CD8-positive, alpha-beta memory T cell (primary cell): Measurements from ENCODE around the gene SEMA5A. TPM values are rescaled to one million over a fixed set of nuclear protein-coding genes. Genes with fewer than 3 reads are reported as not detected.

Source experiments
- CTCF ChIA-PET: fragments of 350-600 bp; sonication (Branson Sonifier 250); formaldehyde crosslinking; loops from one replicate; lab custom pipeline; 2021; ENCODE audit warnings: antibody characterized with exemption; lab: Charles Lee
- POLR2A ChIA-PET: fragments of 350-600 bp; sonication (Branson Sonifier 250); formaldehyde crosslinking; loops from one replicate; lab custom pipeline; 2021; ENCODE audit warnings: antibody characterized with exemption; lab: Charles Lee
- DNase-seq, 5 donors: peaks; one replicate each; pipeline versions ENCODE4 v3.0.0 to v3.0.0-alpha.2; 2020 to 2022; ENCODE audit warnings: mixed read lengths in 1 of 5
- H3K27ac ChIP-seq: one replicate; pipeline ENCODE4 v1.7.0; 2013; ENCODE audit warnings: low read depth, mild to moderate bottlenecking, low read length, moderate library complexity
- H3K27me3 ChIP-seq: 2 replicates; pipeline ENCODE4 v1.7.0; 2013; ENCODE audit warnings: low read length, mild to moderate bottlenecking; ENCODE audit not compliant: insufficient read depth, poor library complexity, severe bottlenecking
- H3K36me3 ChIP-seq: 2 replicates; pipeline ENCODE4 v1.7.0; 2013; ENCODE audit warnings: mild to moderate bottlenecking, low read length, moderate library complexity; ENCODE audit not compliant: insufficient read depth
- H3K4me1 ChIP-seq: 2 replicates; pipeline ENCODE4 v1.7.0; 2013; ENCODE audit warnings: mild to moderate bottlenecking, low read length, moderate library complexity; ENCODE audit not compliant: insufficient read depth
- H3K4me3 ChIP-seq: 2 replicates; pipeline ENCODE4 v1.7.0; 2013; ENCODE audit warnings: mild to moderate bottlenecking, low read length
- H3K9me3 ChIP-seq: 2 replicates; pipeline ENCODE4 v1.7.0; 2013; ENCODE audit warnings: mild to moderate bottlenecking, low read length
- H3K27ac Mint-ChIP-seq, 8 donors: one replicate each; pipeline ENCODE4 v1.8.0; 2020 to 2021; ENCODE audit warnings: mixed read lengths in 8 of 8, mild to moderate bottlenecking in 6 of 8, inconsistent platforms in 3 of 8, moderate library complexity in 3 of 8
- H3K27me3 Mint-ChIP-seq, 2 donors: one replicate each; pipeline ENCODE4 v1.8.0; 2020 to 2021; ENCODE audit warnings: mixed read lengths in 2 of 2, mild to moderate bottlenecking in 1 of 2, moderate library complexity in 1 of 2
- H3K36me3 Mint-ChIP-seq, 3 donors: one replicate each; pipeline ENCODE4 v1.8.0; 2020 to 2021; ENCODE audit warnings: mixed read lengths in 3 of 3, inconsistent platforms in 1 of 3, mild to moderate bottlenecking in 1 of 3
- H3K4me1 Mint-ChIP-seq, 3 donors: one replicate each; pipeline ENCODE4 v1.8.0; 2020 to 2021; ENCODE audit warnings: mixed read lengths in 3 of 3, inconsistent platforms in 1 of 3, mild to moderate bottlenecking in 1 of 3
- H3K4me3 Mint-ChIP-seq, 7 donors: one replicate each; pipeline ENCODE4 v1.8.0; 2020 to 2021; ENCODE audit warnings: mixed read lengths in 7 of 7, mild to moderate bottlenecking in 6 of 7, moderate library complexity in 4 of 7, inconsistent platforms in 2 of 7
- H3K9me3 Mint-ChIP-seq, 5 donors: one replicate each; pipeline ENCODE4 v1.8.0; 2020 to 2022; ENCODE audit warnings: mixed read lengths in 5 of 5, mild to moderate bottlenecking in 3 of 5, moderate library complexity in 2 of 5, inconsistent platforms in 1 of 5
- polyA plus RNA-seq: library from polyadenylated mRNA; unstranded; fragments of 300-500 nt; fragmentation: Illumina TruSeq; gene quantifications from one replicate; pipeline ENCODE4 v1.2.3, GENCODE V29; 2021
- total RNA-seq, 2 experiments: library from RNA; stranded (reverse); gene quantifications; one replicate each; pipeline ENCODE4 v1.2.3, GENCODE V29; 2021

Gene SEMA5A
- total and polyA plus RNA-seq, 3 experiments from 2014 or later: not detected

DNA sequence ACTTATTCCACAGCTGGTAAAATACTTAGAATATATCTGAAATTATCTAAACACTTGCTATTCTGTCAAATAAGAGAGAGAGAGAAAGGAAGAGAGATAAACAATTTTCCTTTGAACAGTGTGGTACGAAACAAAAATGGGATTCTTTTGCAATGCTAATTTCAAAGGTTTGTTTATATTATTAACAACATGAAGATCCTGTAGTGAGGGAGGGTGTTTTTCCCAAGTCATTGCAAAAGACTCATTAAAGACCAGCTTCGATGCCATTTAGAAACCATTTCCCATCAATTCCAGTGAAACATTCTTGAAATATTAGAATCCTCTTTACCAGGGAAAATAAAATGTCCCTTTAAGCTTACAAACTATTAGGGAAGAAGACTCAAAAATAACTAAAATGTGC lies 505.4 kb downstream of the SEMA5A start:
- Mint-ChIP-seq H3K27me3 (no peaks in the 10 kb centered on the region), H3K9me3 (peaks cover 0 to 17% (median 9%) of the 10 kb centered on the region in 5 donors), H3K36me3 (no peaks in the 10 kb centered on the region), H3K27ac (no peak overlapping the region), H3K4me1 (no peaks in the 10 kb centered on the region), H3K4me3 (no peak overlapping the region)
- Histone ChIP-seq H3K36me3 (no peaks in the 10 kb centered on the region), H3K27me3 (no peaks in the 10 kb centered on the region), H3K4me1 (no peaks in the 10 kb centered on the region), H3K4me3 (no peak overlapping the region), H3K27ac (no peak overlapping the region), H3K9me3 (no peaks in the 10 kb centered on the region)
- ChIA-PET CTCF (no interaction called here), POLR2A (no interaction called here)
- DNase-seq: no peak

DNA sequence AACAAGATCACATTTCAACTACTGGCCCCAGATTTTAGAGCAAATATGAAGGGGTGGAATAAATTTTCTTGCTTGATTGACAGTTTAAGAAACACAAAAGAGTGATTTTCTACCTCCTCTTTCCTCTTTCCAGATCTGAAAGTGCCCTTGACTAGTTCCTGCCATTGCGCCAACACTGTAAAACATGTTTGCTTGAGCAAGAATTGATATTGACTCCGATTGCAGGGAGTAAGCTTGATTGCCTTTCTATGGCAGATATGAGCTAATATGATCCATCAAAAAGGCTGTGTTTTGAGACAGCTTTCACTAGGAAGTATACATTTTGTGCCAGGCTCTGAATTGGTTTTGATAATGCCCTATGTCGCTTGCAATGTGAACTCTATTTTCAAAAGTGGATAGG lies 508.8 kb downstream of the SEMA5A start:
- POLR2A ChIA-PET: no interaction called here
- H3K4me1 ChIP-seq: no peaks in the 10 kb centered on the region
- Mint-ChIP-seq H3K36me3 (no peaks in the 10 kb centered on the region), H3K27me3 (no peaks in the 10 kb centered on the region), H3K4me1 (no peaks in the 10 kb centered on the region), H3K9me3 (peaks cover 0 to 13% (median 9%) of the 10 kb centered on the region in 5 donors), H3K27ac (no peak overlapping the region), H3K4me3 (no peak overlapping the region)
- no peak overlapping the region for H3K4me3 ChIP-seq
- H3K27me3 ChIP-seq: no peaks in the 10 kb centered on the region
- no peak for DNase-seq
- no peaks in the 10 kb centered on the region for H3K36me3 ChIP-seq
- no peaks in the 10 kb centered on the region for H3K9me3 ChIP-seq
- no peak overlapping the region for H3K27ac ChIP-seq
- CTCF ChIA-PET: no interaction called here

DNA sequence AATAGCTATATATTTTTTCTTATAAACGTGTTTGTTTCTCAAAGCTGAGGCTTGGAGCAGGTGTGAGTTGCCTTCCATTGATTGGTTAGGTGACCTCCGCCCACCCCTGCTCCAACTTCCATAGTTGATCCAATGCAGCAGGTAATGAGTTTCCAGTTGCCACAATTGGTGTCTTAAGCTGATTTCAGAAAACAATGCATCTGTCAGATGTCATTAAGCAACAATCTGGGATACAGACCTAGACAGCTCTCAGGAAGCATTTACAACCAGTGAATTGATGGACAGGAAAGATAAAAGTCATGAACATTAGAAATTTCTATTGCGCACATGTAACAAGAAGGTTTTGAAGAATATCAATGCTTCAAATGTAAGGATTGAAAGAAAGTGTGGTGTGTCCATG lies 510.5 kb downstream of the SEMA5A start:
- no peak overlapping the region for H3K4me3 Mint-ChIP-seq
- H3K4me1 ChIP-seq: no peaks in the 10 kb centered on the region
- H3K9me3 ChIP-seq: no peaks in the 10 kb centered on the region
- H3K27ac ChIP-seq: no peak overlapping the region
- no peaks in the 10 kb centered on the region for H3K36me3 ChIP-seq
- CTCF ChIA-PET: no interaction called here
- POLR2A ChIA-PET: no interaction called here
- peaks cover 0 to 20% (median 9%) of the 10 kb centered on the region in 5 donors for H3K9me3 Mint-ChIP-seq
- H3K27me3 Mint-ChIP-seq: no peaks in the 10 kb centered on the region
- no peak overlapping the region for H3K27ac Mint-ChIP-seq
- H3K27me3 ChIP-seq: no peaks in the 10 kb centered on the region
- DNase-seq: no peak
- no peak overlapping the region for H3K4me3 ChIP-seq
- H3K36me3 Mint-ChIP-seq: no peaks in the 10 kb centered on the region
- H3K4me1 Mint-ChIP-seq: no peaks in the 10 kb centered on the region

DNA sequence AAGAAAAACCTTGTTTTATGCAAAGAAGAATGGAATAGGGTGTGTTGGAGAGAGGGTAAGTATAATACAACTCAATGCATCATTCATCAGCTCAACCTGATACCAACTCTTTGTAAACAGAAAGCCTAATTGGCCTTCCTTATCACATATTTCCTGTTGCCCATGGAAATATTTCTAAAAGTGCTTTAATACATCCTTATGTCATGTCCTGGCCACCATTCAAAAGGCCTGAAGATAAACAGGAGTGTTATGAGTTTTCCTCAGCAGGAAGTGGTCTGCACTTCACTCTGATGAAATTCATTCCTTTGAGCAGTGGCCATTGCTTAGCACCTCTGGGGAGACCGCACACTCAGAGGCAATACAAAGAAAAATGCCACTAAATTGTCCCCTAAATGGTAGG lies 511.2 kb downstream of the SEMA5A start:
- Mint-ChIP-seq H3K4me3 (no peak overlapping the region), H3K9me3 (peaks cover 0 to 23% (median 9%) of the 10 kb centered on the region in 5 donors), H3K4me1 (no peaks in the 10 kb centered on the region), H3K27me3 (no peaks in the 10 kb centered on the region), H3K27ac (no peak overlapping the region), H3K36me3 (no peaks in the 10 kb centered on the region)
- no peaks in the 10 kb centered on the region for H3K4me1 ChIP-seq
- ChIA-PET CTCF (no interaction called here), POLR2A (no interaction called here)
- no peaks in the 10 kb centered on the region for H3K9me3 ChIP-seq
- H3K27me3 ChIP-seq: no peaks in the 10 kb centered on the region
- no peak for DNase-seq
- no peak overlapping the region for H3K27ac ChIP-seq
- no peaks in the 10 kb centered on the region for H3K36me3 ChIP-seq
- no peak overlapping the region for H3K4me3 ChIP-seq

DNA sequence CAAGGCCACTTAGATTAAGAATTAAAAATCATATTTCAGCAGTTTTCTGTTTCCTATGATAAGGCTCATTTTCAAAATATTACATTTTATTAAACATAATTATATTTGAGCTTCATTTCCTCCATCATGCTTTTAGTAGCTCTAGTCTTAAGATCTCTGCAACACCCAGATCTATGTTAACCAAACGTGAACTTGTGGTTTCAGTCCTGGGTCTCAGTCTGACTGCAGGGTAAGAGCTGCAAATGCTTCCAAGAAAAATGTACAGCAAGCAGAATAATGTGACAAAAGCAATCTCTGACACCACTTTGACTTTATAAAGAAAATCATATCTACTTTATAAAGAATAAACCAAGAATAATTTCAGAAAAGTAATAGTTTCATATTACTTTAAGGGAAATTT lies 512.4 kb downstream of the SEMA5A start:
- CTCF ChIA-PET: no interaction called here
- DNase-seq: no peak
- Histone ChIP-seq H3K36me3 (no peaks in the 10 kb centered on the region), H3K4me3 (no peak overlapping the region), H3K9me3 (no peaks in the 10 kb centered on the region), H3K27ac (no peak overlapping the region), H3K27me3 (no peaks in the 10 kb centered on the region), H3K4me1 (no peaks in the 10 kb centered on the region)
- no peaks in the 10 kb centered on the region for H3K36me3 Mint-ChIP-seq
- no peak overlapping the region for H3K4me3 Mint-ChIP-seq
- H3K4me1 Mint-ChIP-seq: no peaks in the 10 kb centered on the region
- POLR2A ChIA-PET: no interaction called here
- no peak overlapping the region for H3K27ac Mint-ChIP-seq
- peaks cover 0 to 28% (median 8%) of the 10 kb centered on the region in 5 donors for H3K9me3 Mint-ChIP-seq
- no peaks in the 10 kb centered on the region for H3K27me3 Mint-ChIP-seq

DNA sequence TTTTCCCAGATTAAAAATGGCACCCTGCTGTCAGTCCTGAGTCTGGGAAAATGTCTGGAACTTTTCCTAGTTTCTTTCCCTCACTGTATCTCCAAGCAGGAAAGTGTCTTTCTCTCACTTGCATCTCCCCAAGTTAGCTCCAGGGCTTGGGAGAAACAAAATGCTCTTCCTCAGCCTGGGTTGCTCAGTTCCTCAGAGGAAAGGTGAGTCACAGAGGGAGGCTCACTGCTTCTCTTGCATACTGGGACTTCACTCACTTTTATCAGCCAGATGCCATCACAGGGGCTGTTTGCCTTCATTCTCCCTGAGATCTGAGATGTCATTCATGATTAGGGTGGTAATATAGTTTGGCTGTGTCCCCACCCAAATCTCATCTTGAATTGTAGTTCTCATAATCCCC lies 519.9 kb downstream of the SEMA5A start:
- H3K36me3 Mint-ChIP-seq: peaks cover 0 to 2% (median 0%) of the 10 kb centered on the region in 3 donors
- H3K4me1 Mint-ChIP-seq: no peaks in the 10 kb centered on the region

DNA sequence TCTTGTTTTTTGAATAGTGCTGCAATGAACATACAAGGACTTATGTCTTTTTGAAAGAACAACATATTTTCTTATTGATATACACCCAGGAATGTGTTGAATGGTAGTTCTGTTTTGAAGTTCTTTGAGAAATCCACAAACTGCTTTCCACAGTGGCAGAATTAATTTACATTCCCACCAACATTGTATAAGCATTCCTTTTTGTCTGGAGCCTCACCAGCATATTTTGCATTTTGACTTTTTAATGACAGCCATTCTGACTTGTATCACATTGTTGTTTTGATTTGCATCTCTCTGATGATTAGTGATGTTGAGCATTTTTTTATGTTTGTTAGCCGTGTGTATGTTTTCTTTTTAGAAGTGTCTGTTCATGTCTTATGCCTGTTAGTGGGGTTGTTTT lies 524.9 kb downstream of the SEMA5A start:
- no peaks in the 10 kb centered on the region for H3K36me3 Mint-ChIP-seq
- H3K27ac ChIP-seq: no peak overlapping the region
- H3K4me3 ChIP-seq: no peak overlapping the region
- ChIA-PET POLR2A (no interaction called here), CTCF (no interaction called here)
- no peak for DNase-seq
- H3K9me3 Mint-ChIP-seq: peaks cover 21 to 48% (median 30%) of the 10 kb centered on the region in 5 donors
- H3K9me3 ChIP-seq: no peaks in the 10 kb centered on the region
- no peaks in the 10 kb centered on the region for H3K4me1 ChIP-seq
- no peaks in the 10 kb centered on the region for H3K36me3 ChIP-seq
- H3K4me3 Mint-ChIP-seq: no peak overlapping the region
- H3K27ac Mint-ChIP-seq: no peak overlapping the region
- no peaks in the 10 kb centered on the region for H3K27me3 Mint-ChIP-seq
- H3K4me1 Mint-ChIP-seq: no peaks in the 10 kb centered on the region
- no peaks in the 10 kb centered on the region for H3K27me3 ChIP-seq

More for the DNA sequence above, 519.9 kb downstream of the SEMA5A start:
- H3K9me3 Mint-ChIP-seq: peaks cover 22 to 54% (median 32%) of the 10 kb centered on the region in 5 donors
- H3K4me3 Mint-ChIP-seq: no peak overlapping the region
- no peak for DNase-seq
- ChIA-PET CTCF (no interaction called here), POLR2A (no interaction called here)
- Histone ChIP-seq H3K9me3 (no peaks in the 10 kb centered on the region), H3K27me3 (no peaks in the 10 kb centered on the region), H3K4me1 (no peaks in the 10 kb centered on the region), H3K36me3 (no peaks in the 10 kb centered on the region), H3K27ac (no peak overlapping the region), H3K4me3 (no peak overlapping the region)
- peaks cover 0 to 1% of the 10 kb centered on the region in 2 donors for H3K27me3 Mint-ChIP-seq
- H3K27ac Mint-ChIP-seq: no peak overlapping the region

DNA sequence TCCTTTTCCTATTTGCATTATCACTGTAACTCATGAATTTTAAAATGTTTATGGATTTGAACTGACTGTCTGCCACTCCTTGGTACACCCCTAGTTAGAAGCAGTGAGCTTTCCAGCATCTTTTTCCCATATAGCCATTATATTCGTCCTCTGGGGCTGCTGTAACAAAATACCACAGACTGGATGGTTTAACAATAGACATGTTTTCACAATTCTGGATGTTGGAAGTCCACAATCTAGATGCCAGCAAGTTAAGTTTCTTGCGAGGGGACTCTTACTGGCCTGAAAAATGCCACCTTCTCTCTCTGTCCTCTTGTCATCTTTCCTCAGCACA lies 530.0 kb downstream of the SEMA5A start:
- no peaks in the 10 kb centered on the region for H3K36me3 ChIP-seq
- no peaks in the 10 kb centered on the region for H3K27me3 ChIP-seq
- Mint-ChIP-seq H3K4me3 (no peak overlapping the region), H3K27ac (no peak overlapping the region), H3K36me3 (no peaks in the 10 kb centered on the region), H3K27me3 (no peaks in the 10 kb centered on the region), H3K4me1 (no peaks in the 10 kb centered on the region), H3K9me3 (peaks cover 2 to 26% (median 13%) of the 10 kb centered on the region in 5 donors)
- no peaks in the 10 kb centered on the region for H3K4me1 ChIP-seq
- CTCF ChIA-PET: no interaction called here
- no peak for DNase-seq
- POLR2A ChIA-PET: no interaction called here
- H3K27ac ChIP-seq: no peak overlapping the region
- no peaks in the 10 kb centered on the region for H3K9me3 ChIP-seq
- no peak overlapping the region for H3K4me3 ChIP-seq
